HUES64 (cell line): ENCODE results near the gene NCK1.
"Not testable (repeated sequence)": the region's sequence is repeated elsewhere in the genome, so short reads cannot be mapped to it uniquely, and the experiment has no call there.

ENCODE experiments used
- H3K27ac ChIP-seq: 2 replicates; pipeline ENCODE4 v1.7.0; 2013; ENCODE audit warnings: low read depth, low read length, inconsistent platforms
- H3K27me3 ChIP-seq: 2 replicates; pipeline ENCODE4 v1.6.1; 2013; ENCODE audit warnings: mild to moderate bottlenecking, low read length; ENCODE audit not compliant: insufficient read depth
- H3K36me3 ChIP-seq: 2 replicates; pipeline ENCODE4 v1.6.1; 2013; ENCODE audit warnings: mild to moderate bottlenecking, low read length; ENCODE audit not compliant: insufficient read depth
- H3K4me1 ChIP-seq: 2 replicates; pipeline ENCODE4 v1.6.1; 2013; ENCODE audit warnings: mild to moderate bottlenecking, low read length, moderate library complexity; ENCODE audit not compliant: insufficient read depth
- H3K4me3 ChIP-seq: 2 replicates; pipeline ENCODE4 v1.5.1; 2013; ENCODE audit warnings: mild to moderate bottlenecking, low read length, moderate library complexity
- H3K9ac ChIP-seq: 2 replicates; pipeline ENCODE4 v1.6.1; 2013; ENCODE audit warnings: mild to moderate bottlenecking, low read depth, low read length
- H3K9me3 ChIP-seq: 2 replicates; pipeline ENCODE4 v1.6.1; 2013; ENCODE audit warnings: low read depth, low read length; ENCODE audit not compliant: insufficient read depth
- WGBS: fragments of 150-250, 120-280 bp; methylation state at CpG from one replicate; pipeline ENCODE4 v1.1.7; 2013; ENCODE audit warnings: missing lambda C conversion rate; 5-methylcytosine and 5-hydroxymethylcytosine counted together

The NCK1 gene

GRCh38 chr3:136898549-136898948 is 36.5 kb downstream of the NCK1 start:
- Histone ChIP-seq H3K36me3 (no peaks in the 10 kb centered on the region), H3K4me1 (peaks cover 63% of the 10 kb centered on the region), H3K9me3 (no peaks in the 10 kb centered on the region), H3K9ac (no peak overlapping the region), H3K27me3 (no peaks in the 10 kb centered on the region), H3K4me3 (no peak overlapping the region), H3K27ac (no peak overlapping the region)
- WGBS = 97% methylated on average over 4 of the region's 4 CpGs

GRCh38 chr3:136898954-136899353 is 36.9 kb downstream of the NCK1 start:
- Histone ChIP-seq H3K9me3 (no peaks in the 10 kb centered on the region), H3K27me3 (no peaks in the 10 kb centered on the region), H3K36me3 (no peaks in the 10 kb centered on the region), H3K27ac (no peak overlapping the region), H3K9ac (no peak overlapping the region), H3K4me3 (no peak overlapping the region), H3K4me1 (peaks cover 59% of the 10 kb centered on the region)
- 81% methylated on average over 2 of the region's 2 CpGs for WGBS

- Histone ChIP-seq H3K9ac (no peak overlapping the region), H3K27ac (no peak overlapping the region), H3K36me3 (no peaks in the 10 kb centered on the region), H3K4me3 (no peak overlapping the region), H3K9me3 (no peaks in the 10 kb centered on the region), H3K4me1 (peaks cover 54% of the 10 kb centered on the region), H3K27me3 (no peaks in the 10 kb centered on the region)
- WGBS = 77% methylated on average over 2 of the region's 2 CpGs
Measured at GRCh38 chr3:136899622-136900158, 37.7 kb downstream of the NCK1 start.

GRCh38 chr3:136900694-136901093 is 38.7 kb downstream of the NCK1 start:
- not testable (repeated sequence) for H3K27ac ChIP-seq, H3K36me3 ChIP-seq, H3K9ac ChIP-seq, H3K9me3 ChIP-seq, H3K27me3 ChIP-seq, H3K4me3 ChIP-seq
- peaks cover 54% of the 10 kb centered on the region for H3K4me1 ChIP-seq
- WGBS = 73% methylated on average over 1 of the region's 1 CpG

- H3K9ac ChIP-seq = no peak overlapping the region
- no peaks in the 10 kb centered on the region for H3K9me3 ChIP-seq
- 75% methylated on average over 3 of the region's 3 CpGs for WGBS
- H3K27ac ChIP-seq = no peak overlapping the region
- peaks cover 54% of the 10 kb centered on the region for H3K4me1 ChIP-seq
- no peaks in the 10 kb centered on the region for H3K27me3 ChIP-seq
- H3K36me3 ChIP-seq = no peaks in the 10 kb centered on the region
- H3K4me3 ChIP-seq = no peak overlapping the region
Measured at GRCh38 chr3:136901391-136901790, 39.4 kb downstream of the NCK1 start.

GRCh38 chr3:136902530-136902929 is 40.5 kb downstream of the NCK1 start:
- not testable (repeated sequence) for H3K27ac ChIP-seq, H3K9ac ChIP-seq, H3K27me3 ChIP-seq, H3K4me3 ChIP-seq, H3K9me3 ChIP-seq, H3K36me3 ChIP-seq
- H3K4me1 ChIP-seq = peaks cover 55% of the 10 kb centered on the region
- WGBS = 100% methylated on average over 1 of the region's 1 CpG

GRCh38 chr3:136903899-136904298 is 41.9 kb downstream of the NCK1 start:
- 50% methylated on average over 1 of the region's 1 CpG for WGBS
- no peaks in the 10 kb centered on the region for H3K27me3 ChIP-seq
- H3K27ac ChIP-seq = no peak overlapping the region
- no peaks in the 10 kb centered on the region for H3K36me3 ChIP-seq
- no peaks in the 10 kb centered on the region for H3K9me3 ChIP-seq
- no peak overlapping the region for H3K4me3 ChIP-seq
- no peak overlapping the region for H3K9ac ChIP-seq
- peaks cover 46% of the 10 kb centered on the region for H3K4me1 ChIP-seq

- Histone ChIP-seq H3K27ac (no peak overlapping the region), H3K27me3 (no peaks in the 10 kb centered on the region), H3K9me3 (no peaks in the 10 kb centered on the region), H3K9ac (no peak overlapping the region), H3K36me3 (no peaks in the 10 kb centered on the region), H3K4me1 (peaks cover 43% of the 10 kb centered on the region), H3K4me3 (no peak overlapping the region)
- 94% methylated on average over 3 of the region's 4 CpGs for WGBS
Measured at GRCh38 chr3:136904746-136905145, 42.7 kb downstream of the NCK1 start.

DNA sequence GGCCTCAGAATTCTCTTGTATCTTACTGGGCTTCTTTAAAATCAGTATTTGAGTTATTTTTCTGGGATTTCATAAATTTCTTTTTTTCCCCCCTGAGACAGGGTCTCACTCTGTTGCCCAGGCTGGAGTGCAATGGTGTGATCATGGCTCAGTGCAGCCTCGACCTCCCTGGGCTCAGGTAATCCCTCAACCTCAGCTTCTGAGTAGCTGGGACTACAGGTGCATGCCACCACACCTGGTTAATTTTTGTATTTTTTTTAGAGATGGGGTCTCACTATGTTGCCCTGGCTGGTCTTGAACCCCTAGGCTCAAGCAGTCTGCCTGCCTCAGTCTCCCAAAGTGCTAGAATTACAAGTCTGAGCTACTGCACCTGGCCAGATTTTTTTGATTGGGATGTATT is 43.5 kb downstream of the NCK1 start:
- H3K27me3 ChIP-seq = no peaks in the 10 kb centered on the region
- H3K4me1 ChIP-seq = peaks cover 43% of the 10 kb centered on the region
- H3K9ac ChIP-seq = no peak overlapping the region
- H3K9me3 ChIP-seq = no peaks in the 10 kb centered on the region
- 97% methylated on average over 1 of the region's 1 CpG for WGBS
- H3K36me3 ChIP-seq = no peaks in the 10 kb centered on the region
- no peak overlapping the region for H3K4me3 ChIP-seq
- H3K27ac ChIP-seq = no peak overlapping the region

- Histone ChIP-seq H3K4me3 (no peak overlapping the region), H3K4me1 (peaks cover 36% of the 10 kb centered on the region), H3K27ac (no peak overlapping the region), H3K36me3 (no peaks in the 10 kb centered on the region), H3K9ac (no peak overlapping the region), H3K27me3 (no peaks in the 10 kb centered on the region), H3K9me3 (no peaks in the 10 kb centered on the region)
- WGBS = 77% methylated on average over 5 of the region's 5 CpGs
Measured at GRCh38 chr3:136906725-136907124, 44.7 kb downstream of the NCK1 start.

- Histone ChIP-seq H3K27ac (no peak overlapping the region), H3K4me1 (peaks cover 23% of the 10 kb centered on the region), H3K4me3 (no peak overlapping the region), H3K9me3 (no peaks in the 10 kb centered on the region), H3K9ac (no peak overlapping the region), H3K27me3 (no peaks in the 10 kb centered on the region), H3K36me3 (no peaks in the 10 kb centered on the region)
- 96% methylated on average over 2 of the region's 2 CpGs for WGBS
Measured at GRCh38 chr3:136908297-136908696, 46.3 kb downstream of the NCK1 start.

GRCh38 chr3:136909187-136909586 is 47.2 kb downstream of the NCK1 start:
- Histone ChIP-seq H3K9me3 (no peaks in the 10 kb centered on the region), H3K36me3 (no peaks in the 10 kb centered on the region), H3K27ac (no peak overlapping the region), H3K4me1 (peaks cover 27% of the 10 kb centered on the region), H3K4me3 (no peak overlapping the region), H3K27me3 (no peaks in the 10 kb centered on the region), H3K9ac (no peak overlapping the region)
- WGBS = 87% methylated on average over 4 of the region's 4 CpGs
